Daoy (cell line): ENCODE measurements around the gene ARIH2. TPM values are rescaled to one million over a fixed set of nuclear protein-coding genes. Genes with fewer than 3 reads are reported as not detected.

Experiments used
- DNase-seq: peaks from one replicate; pipeline ENCODE4 v3.0.0-alpha.2; 2015; ENCODE audit warnings: low read depth
- total RNA-seq: library from RNA; depleted of rRNA; stranded (reverse); fragments of >200 nt; shearing (Covaris generic); gene quantifications from 2 replicates; pipeline ENCODE4 v1.2.3, GENCODE V29; 2014

Gene ARIH2
- total RNA-seq, 1 experiment from 2014 or later, result 84.5 TPM

DNA sequence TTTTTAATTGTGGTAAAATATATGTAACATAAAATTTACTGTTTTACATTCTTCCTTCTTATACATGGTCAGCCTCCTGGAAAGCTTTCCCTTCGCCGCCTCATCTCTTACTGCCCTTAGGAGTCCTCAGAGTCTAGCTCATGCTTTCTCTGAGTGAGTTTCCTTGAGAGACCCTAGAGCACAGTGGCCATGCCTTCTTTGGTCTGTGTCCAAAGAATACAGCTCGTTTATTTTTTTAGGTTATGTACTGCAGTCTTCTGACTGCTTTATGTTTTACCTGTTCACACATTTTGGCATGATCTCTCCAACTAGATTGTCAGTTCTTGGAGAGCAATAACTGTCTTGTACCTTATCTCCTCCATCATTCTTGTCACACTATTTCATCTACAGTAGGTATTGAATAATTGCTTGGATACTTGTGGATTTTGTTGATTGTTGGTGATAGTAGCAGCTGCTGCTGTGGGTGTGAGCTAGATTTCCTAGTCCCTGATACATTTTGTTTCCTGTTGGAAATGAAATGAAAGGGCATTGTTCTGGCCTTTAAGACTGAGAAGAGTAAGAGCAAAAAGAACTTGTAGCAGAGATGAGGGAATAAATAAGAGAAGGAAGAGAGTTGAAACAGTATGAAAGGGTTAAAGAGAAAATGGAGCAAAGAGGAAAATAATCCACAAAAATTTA lies 10.9 kb downstream of the ARIH2 start:
- DNase-seq, result no peak

DNA sequence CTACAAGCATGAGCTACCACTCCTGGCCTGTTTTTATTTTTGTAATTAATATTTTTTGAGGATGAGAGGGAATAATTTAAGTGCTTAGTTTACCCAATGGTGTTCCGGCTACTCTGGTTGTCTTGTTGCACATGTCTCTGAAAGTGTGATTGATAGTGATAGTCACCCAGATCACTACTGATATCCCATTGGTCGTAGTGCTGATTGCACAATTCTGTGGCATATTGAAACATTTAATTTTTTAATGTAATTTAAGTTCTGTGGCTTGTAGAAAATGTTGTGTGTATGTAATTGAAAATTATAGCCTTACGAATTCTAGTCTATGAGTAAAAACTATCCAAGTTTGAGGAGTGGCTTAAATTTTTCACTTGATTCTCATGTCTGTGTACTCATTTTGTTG lies 11.9 kb downstream of the ARIH2 start:
- DNase-seq, result no peak

DNA sequence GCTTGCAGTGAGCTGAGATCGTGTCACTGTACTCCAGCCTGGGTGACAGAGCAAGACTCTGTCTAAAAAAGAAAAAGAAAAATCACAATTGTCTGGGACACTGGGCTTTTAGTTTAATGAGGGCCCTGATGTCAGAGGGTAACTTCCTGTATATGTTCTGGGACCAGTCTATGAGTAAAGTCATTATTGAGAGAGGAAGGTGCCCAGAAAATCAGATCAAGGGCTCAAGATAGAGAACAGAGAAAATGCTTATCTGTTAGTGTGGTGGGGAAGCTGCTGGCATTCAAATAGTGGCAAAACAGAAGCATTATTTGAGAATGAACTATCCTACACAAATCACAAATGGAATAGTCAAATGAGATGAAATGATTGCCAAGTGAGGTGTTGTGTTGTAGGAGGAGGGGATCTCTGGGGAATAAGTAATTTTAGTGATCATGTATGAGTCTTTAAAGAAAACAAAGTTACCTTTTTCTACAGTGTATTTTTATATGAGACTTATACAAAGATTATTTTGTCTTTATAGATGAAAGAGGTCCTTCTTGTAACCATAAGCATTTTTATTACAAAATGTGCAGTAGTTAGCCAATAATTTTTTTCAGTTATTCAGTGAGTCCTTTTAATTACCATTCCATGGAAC lies 13.4 kb downstream of the ARIH2 start:
- DNase-seq, result no peak

DNA sequence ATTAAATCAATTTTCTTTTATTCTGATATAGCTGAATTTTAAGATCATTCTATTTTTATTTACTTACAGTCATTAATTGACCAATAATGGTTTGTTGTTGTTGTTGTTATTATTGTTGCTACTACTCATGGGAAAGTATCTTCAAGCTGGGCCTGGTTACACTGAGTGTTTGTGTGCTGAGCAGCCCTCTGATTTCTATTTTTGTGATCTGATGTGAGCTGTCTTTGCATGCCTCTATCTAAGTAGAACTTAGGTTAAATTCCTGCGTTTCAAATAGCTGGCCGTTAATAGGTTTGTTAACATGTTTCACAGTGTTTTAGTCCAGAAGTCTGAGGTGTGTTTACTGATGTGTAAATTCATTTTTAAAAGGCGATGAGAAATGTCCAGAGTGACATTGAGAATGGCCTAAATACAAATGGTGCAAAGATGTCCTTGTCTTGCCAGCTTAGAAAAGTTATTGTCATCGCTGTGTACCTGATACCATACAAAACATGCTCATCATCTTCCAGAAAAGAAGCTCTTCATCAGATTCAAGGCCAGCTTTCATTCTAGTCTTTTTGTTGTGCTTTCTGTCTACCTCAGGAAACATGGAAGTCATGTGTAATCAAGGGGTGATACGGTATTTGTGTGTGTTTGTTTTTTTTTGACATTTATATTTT lies 15.8 kb downstream of the ARIH2 start:
- DNase-seq, result no peak

DNA sequence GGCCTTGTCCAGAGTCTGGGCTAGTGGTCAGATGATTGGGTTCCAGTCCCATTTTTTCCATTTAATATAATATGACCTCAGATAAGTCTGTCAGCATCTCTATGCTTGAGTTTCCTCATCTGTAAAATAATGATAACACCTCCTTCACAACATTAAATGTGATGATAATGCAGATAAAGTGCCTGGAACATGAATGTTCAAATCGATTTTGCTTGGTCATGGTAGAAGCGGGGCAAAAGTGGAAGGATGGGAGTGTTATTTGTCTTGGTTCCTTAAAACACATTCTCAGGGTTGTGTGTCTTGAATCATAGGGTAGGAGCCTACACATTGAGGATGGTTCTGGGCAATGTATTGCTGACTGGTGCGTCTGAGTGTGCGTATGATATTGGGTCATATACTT lies 16.9 kb downstream of the ARIH2 start:
- DNase-seq, result no peak

DNA sequence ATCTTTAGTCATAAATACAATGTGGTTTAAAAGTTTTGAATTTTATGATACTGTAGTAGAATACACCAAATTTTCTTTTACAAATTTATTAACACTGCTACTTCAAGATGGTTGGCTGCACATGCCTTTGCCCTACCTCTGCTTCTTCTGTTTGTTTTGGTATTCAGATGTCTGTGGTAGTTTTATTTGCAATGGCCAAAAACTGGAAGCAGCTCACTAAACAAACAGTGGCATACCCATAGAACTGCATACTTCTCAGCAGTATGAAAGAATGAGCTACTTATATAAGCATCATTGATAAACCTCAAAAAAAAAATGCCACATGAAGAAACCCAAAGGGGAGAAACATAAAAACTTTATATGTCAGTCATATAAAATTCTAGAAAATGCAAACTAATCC lies 19.5 kb downstream of the ARIH2 start:
- no peak for DNase-seq

DNA sequence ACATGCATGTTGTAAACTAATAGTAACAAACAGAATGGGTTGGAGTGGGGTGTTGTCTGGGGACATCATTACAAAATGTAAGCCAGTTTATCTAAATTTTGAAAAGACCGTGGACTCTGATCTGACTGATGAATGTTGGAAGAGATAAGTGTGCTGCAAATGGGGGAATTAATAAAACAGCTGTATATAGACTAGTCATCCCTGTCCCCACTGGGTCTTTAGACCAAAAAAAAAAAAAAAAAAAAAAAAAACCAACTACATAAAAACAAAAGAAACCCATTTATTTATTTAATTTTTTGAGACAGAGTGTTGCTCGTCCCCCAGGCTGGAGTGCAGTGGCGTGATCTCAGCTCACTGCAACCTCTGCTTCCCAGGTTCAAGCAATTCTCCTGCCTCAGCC lies 20.0 kb downstream of the ARIH2 start:
- DNase-seq, result no peak

DNA sequence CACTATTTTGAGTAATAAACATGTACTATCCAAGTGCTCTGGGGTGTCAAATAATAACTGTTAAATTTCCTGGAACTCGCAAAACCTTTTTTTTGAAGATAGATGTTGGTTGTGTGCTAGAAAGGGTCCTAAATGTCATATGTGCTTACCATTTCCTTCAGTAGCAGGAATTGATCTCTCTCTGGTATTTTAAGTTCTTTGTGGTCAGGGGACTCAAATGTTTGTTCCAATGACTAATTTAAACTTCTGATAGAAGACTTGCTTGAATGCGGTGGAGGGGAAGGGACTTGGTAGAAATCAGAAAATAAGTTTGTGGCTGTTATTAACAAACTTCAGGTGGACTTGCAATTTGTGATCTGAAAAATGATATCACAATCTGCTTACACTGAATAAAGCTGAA lies 26.8 kb downstream of the ARIH2 start:
- no peak for DNase-seq

DNA sequence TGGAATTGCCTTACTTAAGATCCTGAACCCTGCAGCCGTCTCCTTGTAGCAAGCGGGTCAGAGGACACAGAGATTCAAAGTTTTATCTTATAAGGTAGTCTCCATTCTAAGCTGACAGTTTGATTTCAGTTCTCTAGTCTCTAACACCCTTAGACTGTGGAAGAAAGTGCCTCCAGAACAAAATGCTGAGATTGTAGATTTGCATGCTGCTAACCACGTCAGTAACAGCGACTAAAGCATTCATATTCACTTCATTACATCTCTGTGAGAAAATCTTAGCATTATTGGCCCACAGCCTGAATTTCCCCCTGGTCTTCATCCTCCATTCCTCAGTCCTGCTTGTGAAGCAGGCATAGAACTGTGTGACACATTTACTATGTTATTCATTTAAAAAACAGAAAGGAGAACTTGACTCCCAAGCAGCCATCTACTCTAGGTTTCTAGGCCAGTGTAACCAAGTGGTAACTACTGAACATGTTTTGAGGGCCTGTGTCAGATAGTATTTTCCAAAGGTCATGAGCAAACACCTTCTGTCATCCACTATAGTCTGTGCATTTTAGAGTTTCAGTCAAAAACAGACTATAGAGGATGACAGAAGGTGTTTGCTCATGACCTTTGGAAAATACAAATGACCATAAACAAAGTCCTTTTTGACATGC lies 27.4 kb downstream of the ARIH2 start:
- no peak for DNase-seq

DNA sequence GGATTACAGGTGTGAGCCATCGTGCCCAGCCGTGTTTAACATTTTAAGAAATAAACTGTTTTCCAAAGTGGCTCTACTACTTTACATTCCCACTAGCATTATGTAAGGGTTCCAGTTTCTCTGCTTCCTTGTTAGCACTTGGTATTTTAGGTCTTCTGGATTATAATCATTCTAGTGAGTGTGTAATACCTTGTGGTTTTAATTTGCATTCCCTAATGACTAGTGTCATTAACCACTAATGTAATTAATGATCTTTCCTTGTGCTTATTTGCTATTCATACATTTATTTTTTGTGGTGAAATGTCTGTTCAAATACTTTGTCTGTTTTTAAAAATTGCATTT lies 30.7 kb downstream of the ARIH2 start:
- no peak for DNase-seq

DNA sequence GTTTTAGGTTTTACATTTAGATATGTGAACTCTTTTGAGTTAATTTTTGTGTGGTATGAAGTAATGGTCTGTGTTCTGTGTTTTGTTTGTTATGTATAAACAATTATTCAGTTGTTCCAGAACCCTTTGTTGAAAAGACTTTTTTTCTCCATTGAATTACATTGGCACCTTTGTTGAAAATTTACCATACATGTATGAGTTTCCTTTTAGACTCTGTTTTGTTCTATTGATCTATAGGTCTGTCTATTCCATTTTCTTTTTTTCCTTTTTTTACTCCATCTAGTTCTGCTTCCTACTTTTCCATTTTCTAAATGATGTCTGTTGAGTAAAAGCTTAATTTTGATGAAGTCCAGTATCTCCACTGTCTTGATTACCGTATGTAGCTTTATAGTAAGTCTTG lies 31.4 kb downstream of the ARIH2 start:
- DNase-seq, result no peak

DNA sequence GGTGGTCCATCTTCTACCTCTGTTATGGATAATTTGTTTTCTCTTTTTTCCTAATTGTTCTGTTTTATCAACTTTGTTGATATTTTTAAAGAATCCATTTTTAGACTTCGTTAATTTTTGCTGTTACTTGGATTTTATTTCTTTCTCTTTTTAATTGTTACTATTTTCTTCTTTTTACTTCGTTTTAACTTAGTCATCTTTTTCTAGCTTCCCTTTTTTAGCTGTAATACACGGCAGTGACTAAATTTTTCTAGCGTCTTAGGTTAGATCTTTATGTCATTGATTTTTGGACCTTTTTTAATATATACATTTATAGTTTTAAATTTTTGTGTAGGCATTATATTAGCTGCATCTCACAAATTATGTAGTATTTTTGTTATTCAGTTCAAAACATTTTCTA lies 33.1 kb downstream of the ARIH2 start:
- DNase-seq, result no peak

DNA sequence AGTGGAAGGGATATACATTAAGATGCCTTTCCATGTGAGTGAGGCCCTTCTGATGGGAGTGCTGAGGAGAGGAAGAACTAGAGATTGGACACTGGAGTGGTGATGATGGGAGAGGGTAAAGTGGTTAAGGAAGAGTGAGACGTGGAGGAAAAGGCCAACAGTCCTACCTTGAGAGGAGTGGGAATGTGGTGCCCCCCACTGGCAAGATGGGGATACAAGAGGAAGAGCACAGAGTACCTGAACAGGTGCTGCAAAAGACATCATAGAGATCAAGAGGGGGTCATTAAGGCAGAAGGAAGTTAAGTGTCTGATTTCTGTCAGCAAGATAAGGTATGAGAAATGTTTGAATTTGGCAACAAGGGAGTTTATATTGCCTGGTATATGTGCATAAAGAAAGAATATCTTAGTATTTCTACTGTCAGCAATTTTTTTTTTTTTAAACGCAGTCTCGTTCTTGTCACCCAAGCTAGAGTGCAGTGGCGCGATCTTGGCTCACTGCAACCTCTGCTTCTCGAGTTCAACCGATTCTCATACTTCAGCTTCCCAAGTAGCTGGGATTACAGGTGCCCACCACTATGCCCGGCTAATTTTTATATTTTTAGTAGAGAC lies 34.0 kb downstream of the ARIH2 start:
- DNase-seq, result peak; percentile 9

DNA sequence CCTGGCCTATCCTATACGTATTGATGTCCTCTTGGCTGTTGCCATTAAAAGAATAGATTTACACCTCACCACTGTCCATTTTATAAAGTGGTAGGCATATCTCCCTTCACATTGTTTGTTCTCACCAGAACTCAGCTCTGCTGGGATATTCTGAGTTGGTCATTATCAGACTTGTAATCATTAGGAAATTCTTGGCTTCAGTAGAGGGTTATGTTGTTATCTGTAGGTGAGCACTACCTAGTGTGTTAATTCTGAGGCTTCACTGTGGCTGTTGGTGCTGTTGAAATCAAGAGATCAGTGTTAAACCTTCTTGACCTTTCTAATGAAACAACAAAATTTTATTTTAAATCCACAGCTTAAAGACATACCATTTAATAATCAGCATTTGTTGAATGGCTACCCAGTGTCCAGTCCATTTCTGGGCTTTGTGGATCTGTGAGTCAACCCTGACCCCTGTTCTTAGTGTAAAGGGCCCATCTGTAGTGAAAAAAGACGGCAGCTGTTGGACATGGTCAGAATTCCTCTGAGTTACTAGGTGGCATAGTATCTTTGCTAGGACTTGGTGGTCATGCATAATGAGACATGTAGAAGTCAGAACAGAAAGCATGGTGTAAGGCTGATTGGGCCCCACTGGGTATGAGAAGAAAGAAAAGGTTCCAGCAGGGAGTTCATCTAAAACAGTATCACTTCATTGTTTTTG lies 38.5 kb downstream of the ARIH2 start:
- DNase-seq, result no peak

DNA sequence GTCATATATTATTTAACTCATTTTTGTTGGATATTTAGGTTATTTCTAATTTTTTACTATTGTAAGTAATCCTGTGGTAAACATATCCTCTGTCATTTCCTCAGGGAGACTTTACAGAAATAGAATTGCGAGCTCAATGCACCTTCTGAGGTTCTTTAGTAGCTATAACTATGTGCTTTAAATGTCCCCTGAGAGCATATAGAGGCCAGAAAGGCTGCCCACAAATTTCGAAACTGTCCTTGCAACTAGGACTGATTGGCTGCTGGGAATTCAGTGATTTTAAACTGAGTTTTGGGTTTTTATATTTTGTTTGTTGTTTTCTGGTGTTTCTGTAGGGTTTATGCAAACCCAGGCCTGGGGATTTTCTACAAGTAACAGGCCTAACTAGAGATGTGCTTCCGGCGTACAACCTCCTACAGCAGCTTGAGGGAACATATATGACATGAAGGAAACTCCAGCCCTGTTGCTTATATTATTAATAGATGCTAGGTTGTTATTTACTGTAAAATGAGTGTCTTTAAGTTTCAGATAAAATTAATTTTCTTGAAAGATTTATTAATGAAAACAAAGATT lies 42.3 kb downstream of the ARIH2 start:
- DNase-seq, result no peak

DNA sequence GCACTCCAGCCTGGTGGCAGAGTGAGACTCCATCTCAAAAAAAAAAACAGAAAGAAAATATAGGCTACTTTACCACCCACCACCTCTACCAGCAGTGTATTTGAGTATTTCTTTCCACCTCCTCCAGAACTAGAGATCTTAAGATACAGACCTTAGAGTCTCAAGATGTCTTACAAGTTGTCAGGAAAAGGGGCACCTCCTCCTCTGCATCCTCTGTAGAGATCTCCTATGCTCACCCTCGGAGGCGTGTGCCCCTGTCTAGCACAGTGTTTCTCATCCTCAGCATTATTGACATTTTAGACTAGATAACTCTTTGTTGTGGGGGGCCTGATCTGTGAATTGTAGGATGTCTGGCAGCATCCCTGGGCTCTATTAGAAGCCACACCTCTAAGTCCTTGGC lies 43.7 kb downstream of the ARIH2 start:
- DNase-seq, result no peak

DNA sequence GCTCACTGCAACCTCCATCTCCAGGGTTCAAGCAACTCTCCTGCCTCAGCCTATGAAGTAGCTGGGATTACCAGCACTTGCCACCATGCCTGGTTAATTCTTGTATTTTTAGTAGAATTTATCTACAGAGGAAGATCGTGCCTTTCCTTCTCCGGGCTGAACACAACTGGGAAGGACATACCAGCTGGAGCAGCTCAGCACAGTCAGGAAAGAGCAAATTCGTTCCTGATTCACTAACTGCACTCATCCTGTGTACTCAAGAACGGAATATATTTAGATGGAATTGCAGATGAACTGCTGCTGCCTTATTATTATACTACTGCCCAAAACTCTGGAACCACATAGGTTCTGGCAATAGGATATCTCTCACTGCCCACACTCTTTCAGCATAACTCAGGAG lies 44.3 kb downstream of the ARIH2 start:
- no peak for DNase-seq

DNA sequence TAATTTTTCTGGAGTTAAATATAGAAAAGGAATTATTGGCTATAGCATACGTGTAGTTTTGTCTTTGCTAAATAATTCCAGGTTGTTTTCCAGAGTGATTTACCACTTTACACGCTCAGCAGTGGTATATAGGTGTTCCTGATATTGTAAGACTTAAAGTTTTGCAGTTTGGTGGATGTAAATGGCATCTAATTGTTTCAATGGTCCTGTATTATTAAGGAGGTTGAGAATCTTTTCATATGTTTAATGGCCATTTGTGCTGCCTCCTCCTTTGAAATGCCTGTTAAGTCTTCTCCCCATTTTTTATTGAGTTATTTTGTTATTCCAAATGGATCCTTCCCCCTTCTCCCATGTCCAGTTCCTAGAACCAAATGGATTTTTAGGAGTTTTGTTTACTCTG lies 44.9 kb downstream of the ARIH2 start:
- DNase-seq, result no peak

DNA sequence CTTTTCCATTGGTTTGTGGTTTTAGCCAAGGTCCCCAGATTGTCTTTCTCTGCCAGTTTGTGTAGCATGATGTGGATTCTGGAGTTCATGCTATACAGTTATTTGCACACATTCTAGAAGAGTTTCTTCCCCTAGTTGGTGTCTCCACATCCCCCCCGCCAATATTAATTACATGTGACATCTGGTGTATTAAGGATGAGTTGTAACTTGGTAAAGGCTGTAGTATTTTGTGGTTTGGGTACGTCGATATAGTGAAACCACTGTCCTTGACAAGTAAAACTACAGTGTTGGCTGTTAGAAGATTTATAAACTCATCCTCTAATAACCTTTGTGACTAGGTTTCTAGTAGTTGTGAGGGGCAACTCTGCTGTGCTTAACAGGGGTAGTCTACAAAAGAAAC lies 47.7 kb downstream of the ARIH2 start:
- no peak for DNase-seq

DNA sequence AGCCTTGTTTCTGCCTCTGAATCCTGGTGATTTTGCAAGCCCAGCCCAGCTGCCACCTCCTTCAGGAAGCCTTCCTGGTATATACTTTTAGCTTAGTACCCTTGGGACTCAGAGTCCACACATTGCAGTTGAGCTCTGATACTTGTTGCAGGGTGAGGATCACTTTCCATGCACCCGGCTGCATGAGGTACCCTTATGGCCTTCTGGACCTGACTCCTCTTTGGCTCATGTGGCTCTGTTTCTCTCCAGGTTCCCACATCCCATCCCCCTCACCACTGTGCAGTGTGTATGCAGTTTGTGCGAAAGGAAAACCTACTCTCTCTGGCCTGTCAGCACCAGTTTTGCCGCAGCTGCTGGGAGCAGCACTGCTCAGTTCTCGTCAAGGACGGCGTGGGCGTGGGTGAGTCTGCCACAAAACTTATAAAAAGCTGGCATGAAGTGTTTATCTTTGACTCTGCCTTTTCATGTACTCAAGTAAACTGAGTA lies 48.3 kb downstream of the ARIH2 start:
- DNase-seq, result no peak

DNA sequence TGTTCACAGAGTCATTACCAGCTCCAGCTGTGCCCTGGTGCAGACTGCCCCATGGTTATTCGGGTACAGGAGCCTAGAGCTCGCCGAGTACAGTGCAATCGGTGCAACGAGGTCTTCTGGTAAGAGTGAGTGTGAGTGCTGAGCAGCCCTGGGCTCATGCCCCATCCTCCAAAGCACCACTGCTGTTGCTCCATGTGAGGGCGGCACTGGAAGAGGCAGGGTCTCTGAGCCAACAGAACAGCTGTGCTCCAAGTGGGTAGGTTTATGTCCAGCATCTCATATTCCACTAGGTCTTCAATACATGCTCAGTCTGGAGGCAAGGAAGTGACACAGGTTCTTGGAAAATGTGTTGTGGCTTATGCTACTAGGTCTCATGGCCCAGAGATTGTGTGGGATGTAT lies 51.9 kb downstream of the ARIH2 start:
- no peak for DNase-seq
